ENCODE data around the gene MLLT10.
A peak's percentile ranks its signal among the peaks of the same experiment; 100 is the strongest.

MLLT10 gene

GRCh38 chr10:21533467-21534279, at the start of gene MLLT10:
TSS of gene MLLT10 (plus strand) at chr10:21534232. CDS start at chr10:21534645, 413 bp downstream.
- DNase-seq = peak; percentile 79

GRCh38 chr10:21487416-21488180, 46.4 kb upstream of the MLLT10 start:
- no peak for DNase-seq

GRCh38 chr10:21488246-21488956, 45.6 kb upstream of the MLLT10 start:
- DNase-seq = no peak

GRCh38 chr10:21488957-21489446, 45.0 kb upstream of the MLLT10 start:
- DNase-seq = no peak

- DNase-seq = no peak
Observed at GRCh38 chr10:21490028-21490710, 43.9 kb upstream of the MLLT10 start.

- DNase-seq = no peak
Observed at GRCh38 chr10:21490711-21491105, 43.3 kb upstream of the MLLT10 start.

- no peak for DNase-seq
Observed at GRCh38 chr10:21492421-21492820, 41.6 kb upstream of the MLLT10 start.

- DNase-seq = no peak
Observed at GRCh38 chr10:21493784-21494183, 40.2 kb upstream of the MLLT10 start.

GRCh38 chr10:21494191-21495001, 39.6 kb upstream of the MLLT10 start:
- DNase-seq = no peak

- no peak for DNase-seq
Observed at GRCh38 chr10:21495002-21495751, 38.9 kb upstream of the MLLT10 start.

GRCh38 chr10:21495752-21496342, 38.2 kb upstream of the MLLT10 start:
- DNase-seq = peak; percentile 55

GRCh38 chr10:21496343-21497176, 37.5 kb upstream of the MLLT10 start:
- DNase-seq = peak; percentile 8

- DNase-seq = no peak
Observed at GRCh38 chr10:21497177-21497807, 36.7 kb upstream of the MLLT10 start.

- DNase-seq = no peak
Observed at GRCh38 chr10:21498377-21498776, 35.7 kb upstream of the MLLT10 start.

GRCh38 chr10:21498986-21499385, 35.0 kb upstream of the MLLT10 start:
- DNase-seq = no peak

- DNase-seq = no peak
Observed at GRCh38 chr10:21499701-21500577, 34.1 kb upstream of the MLLT10 start.

GRCh38 chr10:21500578-21500910, 33.5 kb upstream of the MLLT10 start:
- no peak for DNase-seq

- DNase-seq = no peak
Observed at GRCh38 chr10:21501091-21501490, 32.9 kb upstream of the MLLT10 start.

Data from NK-92 treated with Interleukin-12 subunit alpha and Interleukin-12 subunit beta, amount 100 ng/mL, for 24 hours (cell line).